ENCODE data around the gene TCF7L1.

GRCh38 chr2:85167479-85167878, 34.3 kb downstream of the TCF7L1 start:
- TF ChIP-seq, protein P1, sequence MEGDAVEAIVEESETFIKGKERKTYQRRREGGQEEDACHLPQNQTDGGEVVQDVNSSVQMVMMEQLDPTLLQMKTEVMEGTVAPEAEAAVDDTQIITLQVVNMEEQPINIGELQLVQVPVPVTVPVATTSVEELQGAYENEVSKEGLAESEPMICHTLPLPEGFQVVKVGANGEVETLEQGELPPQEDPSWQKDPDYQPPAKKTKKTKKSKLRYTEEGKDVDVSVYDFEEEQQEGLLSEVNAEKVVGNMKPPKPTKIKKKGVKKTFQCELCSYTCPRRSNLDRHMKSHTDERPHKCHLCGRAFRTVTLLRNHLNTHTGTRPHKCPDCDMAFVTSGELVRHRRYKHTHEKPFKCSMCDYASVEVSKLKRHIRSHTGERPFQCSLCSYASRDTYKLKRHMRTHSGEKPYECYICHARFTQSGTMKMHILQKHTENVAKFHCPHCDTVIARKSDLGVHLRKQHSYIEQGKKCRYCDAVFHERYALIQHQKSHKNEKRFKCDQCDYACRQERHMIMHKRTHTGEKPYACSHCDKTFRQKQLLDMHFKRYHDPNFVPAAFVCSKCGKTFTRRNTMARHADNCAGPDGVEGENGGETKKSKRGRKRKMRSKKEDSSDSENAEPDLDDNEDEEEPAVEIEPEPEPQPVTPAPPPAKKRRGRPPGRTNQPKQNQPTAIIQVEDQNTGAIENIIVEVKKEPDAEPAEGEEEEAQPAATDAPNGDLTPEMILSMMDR (conservative IDR thresholded peaks at IDR 0.05; ENCODE audit: low read length): no peak
- no peak for TF ChIP-seq EZH2phosphoT487 (IDR thresholded peaks at IDR 0.05; ENCODE audit: borderline replicate concordance)
